GM21381 (cell line): ENCODE data around the gene EXD3.
"Not testable (repeated sequence)": the region's sequence is repeated elsewhere in the genome, so short reads cannot be mapped to it uniquely, and the experiment has no call there.

ENCODE experiments used
- ATAC-seq: cut with Tn5 transposase; IDR thresholded peaks from one replicate; pipeline ENCODE4 v1.9.1; 2021; ENCODE audit warnings: mild to moderate bottlenecking, moderate library complexity; ENCODE audit not compliant: unreplicated experiment

The EXD3 gene

GRCh38 chr9:137396634-137397367 lies 26.2 kb downstream of the EXD3 start:
- no peak for ATAC-seq

- ATAC-seq = no peak
These were observed 26.7 kb downstream of the EXD3 start for GRCh38 chr9:137396227-137396626.

- no peak for ATAC-seq
These were observed 27.3 kb downstream of the EXD3 start for GRCh38 chr9:137395666-137396010.

- ATAC-seq = no peak
These were observed 27.9 kb downstream of the EXD3 start for GRCh38 chr9:137394866-137395665.

- ATAC-seq = no peak
These were observed 29.5 kb downstream of the EXD3 start for GRCh38 chr9:137393176-137394150.

- ATAC-seq = no peak
These were observed 30.5 kb downstream of the EXD3 start for GRCh38 chr9:137392232-137393007.

GRCh38 chr9:137391411-137391754 lies 31.6 kb downstream of the EXD3 start:
- no peak for ATAC-seq

- ATAC-seq = no peak
These were observed 32.2 kb downstream of the EXD3 start for GRCh38 chr9:137390553-137391410.

GRCh38 chr9:137389428-137389746 lies 33.6 kb downstream of the EXD3 start:
- ATAC-seq = no peak

GRCh38 chr9:137388589-137389427 lies 34.2 kb downstream of the EXD3 start:
- ATAC-seq = no peak

GRCh38 chr9:137387891-137388560 lies 34.9 kb downstream of the EXD3 start:
- no peak for ATAC-seq

- ATAC-seq = no peak
These were observed 35.7 kb downstream of the EXD3 start for GRCh38 chr9:137387114-137387890.

GRCh38 chr9:137386507-137387113 lies 36.4 kb downstream of the EXD3 start:
- ATAC-seq = not testable (repeated sequence)

GRCh38 chr9:137385061-137385655 lies 37.8 kb downstream of the EXD3 start:
- no peak for ATAC-seq

- ATAC-seq = no peak
These were observed 38.9 kb downstream of the EXD3 start for GRCh38 chr9:137383784-137384756.
